Omental fat pad (tissue), 4 donors: ENCODE results near the gene INPP5A. TPM values are rescaled to one million over a fixed set of nuclear protein-coding genes. Genes with fewer than 3 reads are reported as not detected.

Experiments
- ATAC-seq: fragments of 150-250 bp; one replicate; pipeline ENCODE4 v1.9.1; 2016; ENCODE audit warnings: mild to moderate bottlenecking, moderate library complexity; ENCODE audit not compliant: low FRiP score
- DNase-seq: peaks from one replicate; pipeline ENCODE4 v3.0.0-alpha.2; 2019; ENCODE audit warnings: low spot score
- CTCF ChIP-seq, 3 donors: fragments of 450-650 bp; IDR thresholded peaks; one replicate each; pipeline ENCODE4 v1.5.1; 2016 to 2017; ENCODE audit warnings: antibody characterized with exemption in 3 of 3, mild to moderate bottlenecking in 3 of 3, moderate library complexity in 2 of 3
- total RNA-seq, 4 donors: library from RNA; depleted of rRNA; stranded (reverse); fragments of >200 nt; gene quantifications; one replicate each; pipeline ENCODE4 v1.1.0, GENCODE V29; 2016

The INPP5A gene
- total RNA-seq, 4 donors from 2014 or later: 34.1 to 49.3 (median 43.3) TPM

GRCh38 chr10:132809232-132810140 is 271.9 kb downstream of the INPP5A start:
- no peak for ATAC-seq
- DNase-seq: no peak

GRCh38 chr10:132810141-132810806 is 272.7 kb downstream of the INPP5A start:
- DNase-seq (no peak), ATAC-seq (no peak)
- no peak for TF ChIP-seq CTCF (IDR thresholded peaks at IDR 0.05)

More at GRCh38 chr10:132809232-132810140, 271.9 kb downstream of the INPP5A start:
- no peak for TF ChIP-seq CTCF (IDR thresholded peaks at IDR 0.05)

GRCh38 chr10:132810807-132811700 is 273.5 kb downstream of the INPP5A start:
- no peak for TF ChIP-seq CTCF (IDR thresholded peaks at IDR 0.05)
- ATAC-seq (no peak), DNase-seq (no peak)

GRCh38 chr10:132811891-132812481 is 274.4 kb downstream of the INPP5A start:
- DNase-seq (no peak), ATAC-seq (no peak)
- no peak for TF ChIP-seq CTCF (IDR thresholded peaks at IDR 0.05)

GRCh38 chr10:132812520-132812919 is 274.9 kb downstream of the INPP5A start:
- ATAC-seq: no peak
- DNase-seq: no peak
- no peak for TF ChIP-seq CTCF (IDR thresholded peaks at IDR 0.05)

GRCh38 chr10:132813001-132813401 is 275.4 kb downstream of the INPP5A start:
- no peak for ATAC-seq
- DNase-seq: no peak

More at GRCh38 chr10:132813001-132813401, 275.4 kb downstream of the INPP5A start:
- TF ChIP-seq CTCF (IDR thresholded peaks at IDR 0.05): no peak
